PC-9 (cell line): ENCODE data around the gene GRID2. TPM values are rescaled to one million over a fixed set of nuclear protein-coding genes. Genes with fewer than 3 reads are reported as not detected.
A peak's percentile ranks its signal among the peaks of the same experiment; 100 is the strongest.

Experiments
- BruUV-seq: library from RNA; stranded (reverse); fragments of 400-500 nt; replicated peaks from 2 replicates; lab custom pipeline; 2021; lab: Mats Ljungman, UMichigan
- CTCF ChIA-PET: fragments of 300-600 bp; sonication (Branson Sonifier 250); formaldehyde crosslinking; loops from one replicate; lab custom pipeline; 2022; ENCODE audit warnings: antibody characterized with exemption; lab: Charles Lee
- POLR2A ChIA-PET: fragments of 300-600 bp; sonication (Branson Sonifier 250); formaldehyde crosslinking; loops from one replicate; lab custom pipeline; 2022; ENCODE audit warnings: antibody characterized with exemption; ENCODE audit not compliant: unreplicated experiment; lab: Charles Lee
- DNase-seq, 2 experiments: peaks; one replicate each; pipeline versions ENCODE4 v3.0.0 to v3.0.0-alpha.2; 2015 to 2022; ENCODE audit warnings: mixed read lengths in 1 of 2
- H2AFZ ChIP-seq: fragments of 200-600 bp; sonication (generic); 2 replicates; pipeline ENCODE4 v1.8.1; 2017; ENCODE audit warnings: antibody characterized with exemption
- H3F3A ChIP-seq: fragments of 200-600 bp; sonication (generic); 2 replicates; pipeline ENCODE4 v1.8.1; 2017; ENCODE audit warnings: antibody characterized with exemption, mild to moderate bottlenecking, low read depth; ENCODE audit not compliant: insufficient read depth
- H3K27ac ChIP-seq: fragments of 200-600 bp; sonication (generic); 2 replicates; pipeline ENCODE4 v1.6.1; 2016; ENCODE audit warnings: mixed run types
- H3K27me3 ChIP-seq: fragments of 200-600 bp; sonication (generic); 2 replicates; pipeline ENCODE4 v1.6.1; 2016; ENCODE audit warnings: low read depth, mixed run types; ENCODE audit not compliant: insufficient read depth
- H3K36me3 ChIP-seq: fragments of 200-600 bp; sonication (generic); 2 replicates; pipeline ENCODE4 v1.6.1; 2016; ENCODE audit warnings: low read depth, mixed run types
- H3K4me1 ChIP-seq: fragments of 200-600 bp; sonication (generic); replicated peaks from 2 replicates; pipeline ENCODE4 v1.6.1; 2016; ENCODE audit warnings: mixed run types; ENCODE audit not compliant: insufficient read depth
- H3K4me2 ChIP-seq: fragments of 200-600 bp; sonication (generic); 2 replicates; pipeline ENCODE4 v1.6.1; 2017; ENCODE audit warnings: mixed run types
- H3K4me3 ChIP-seq: fragments of 200-600 bp; sonication (generic); 2 replicates; pipeline ENCODE4 v1.6.1; 2016; ENCODE audit warnings: mixed run types
- H3K79me2 ChIP-seq: fragments of 200-600 bp; sonication (generic); 2 replicates; pipeline ENCODE4 v1.6.1; 2017; ENCODE audit warnings: low read depth, mixed run types
- H3K9me2 ChIP-seq: fragments of 200-600 bp; sonication (generic); 2 replicates; pipeline ENCODE4 v1.8.1; 2017; ENCODE audit warnings: mild to moderate bottlenecking; ENCODE audit not compliant: insufficient read depth
- H3K9me3 ChIP-seq: fragments of 200-600 bp; sonication (generic); 2 replicates; pipeline ENCODE4 v1.8.1; 2016; ENCODE audit warnings: low read depth; ENCODE audit not compliant: insufficient read depth
- H4K20me1 ChIP-seq: fragments of 200-600 bp; sonication (generic); 2 replicates; pipeline ENCODE4 v1.8.1; 2017; ENCODE audit not compliant: insufficient read depth
- CTCF ChIP-seq: fragments of 200-600 bp; sonication (generic); conservative IDR thresholded peaks from 2 replicates; pipeline ENCODE4 v1.6.1; 2017; ENCODE audit warnings: mixed run types, antibody characterized with exemption, mild to moderate bottlenecking, moderate library complexity
- EZH2 ChIP-seq: fragments of 200-600 bp; sonication (generic); IDR thresholded peaks from 2 replicates; pipeline ENCODE4 v1.8.0; 2017; ENCODE audit warnings: antibody characterized with exemption, low read depth
- intact Hi-C: fragments of 100-400 bp; cut with micrococcal nuclease; formaldehyde crosslinking; loops from one replicate; pipeline ENCODE4 v1.10.0; 2022; ENCODE audit not compliant: unreplicated experiment
- total RNA-seq: library from RNA; stranded (reverse); gene quantifications from 2 replicates; pipeline ENCODE4 v1.2.3, GENCODE V29; 2021

GRID2 gene
- total RNA-seq, 1 experiment from 2014 or later: not detected

DNA sequence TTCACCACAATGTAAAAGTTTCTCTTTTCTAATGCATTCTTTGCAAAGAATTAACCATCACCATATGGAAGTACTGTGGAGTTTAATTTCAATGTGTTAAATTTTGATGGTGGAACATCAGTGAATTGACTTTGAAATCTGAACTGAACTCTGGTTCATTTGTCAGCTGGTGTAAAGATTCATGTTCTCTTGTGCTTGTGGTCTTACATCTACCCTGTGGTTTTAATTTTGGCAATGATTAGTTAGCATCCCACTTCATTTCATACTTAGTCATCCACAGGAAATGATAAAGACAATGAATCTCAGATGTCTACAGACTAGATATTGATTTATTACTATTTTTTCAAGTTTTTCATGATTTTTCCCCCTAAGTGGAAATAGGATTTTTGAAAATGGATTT lies 77.8 kb downstream of the GRID2 start:
- H3K27ac ChIP-seq: no peak overlapping the region
- no peaks in the 10 kb centered on the region for H4K20me1 ChIP-seq
- H3K4me1 ChIP-seq: no peaks in the 10 kb centered on the region
- no peaks in the 10 kb centered on the region for H3K36me3 ChIP-seq
- TF ChIP-seq CTCF (no peak), EZH2 (no peak)
- no peaks in the 10 kb centered on the region for H3K79me2 ChIP-seq
- no peaks in the 10 kb centered on the region for H3K9me3 ChIP-seq
- H3K4me3 ChIP-seq: no peak overlapping the region
- DNase-seq: no peak
- H3K27me3 ChIP-seq: no peaks in the 10 kb centered on the region
- H3K9me2 ChIP-seq: no peaks in the 10 kb centered on the region
- CTCF ChIA-PET: no interaction called here
- BruUV-seq: no TSS peak
- intact Hi-C loops: no loop called here
- POLR2A ChIA-PET: no interaction called here
- H3F3A ChIP-seq: no peaks in the 10 kb centered on the region
- no peak overlapping the region for H2AFZ ChIP-seq
- H3K4me2 ChIP-seq: no peak overlapping the region

DNA sequence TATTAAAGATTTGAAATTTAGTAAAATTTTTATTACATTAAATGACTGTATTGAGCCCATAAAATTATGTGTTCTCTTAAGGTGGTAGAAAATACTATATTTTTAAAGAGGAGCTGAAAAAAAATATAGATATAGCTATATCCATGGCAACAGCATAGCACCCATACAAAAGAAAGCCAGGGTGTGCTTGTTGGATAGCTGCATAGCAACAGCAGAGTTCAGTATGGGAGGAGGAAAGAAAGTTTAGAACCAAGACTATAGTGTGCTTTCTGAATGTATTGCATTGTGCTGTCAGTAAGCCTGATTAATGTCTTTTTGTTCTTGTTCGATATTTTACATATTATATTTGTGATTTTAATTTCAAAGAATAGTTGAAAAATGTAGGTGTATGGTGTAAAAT lies 78.4 kb downstream of the GRID2 start:
- Histone ChIP-seq H3F3A (no peaks in the 10 kb centered on the region), H3K9me2 (no peaks in the 10 kb centered on the region), H3K27ac (no peak overlapping the region), H3K27me3 (no peaks in the 10 kb centered on the region), H4K20me1 (no peaks in the 10 kb centered on the region), H3K9me3 (no peaks in the 10 kb centered on the region), H3K4me1 (no peaks in the 10 kb centered on the region), H3K79me2 (no peaks in the 10 kb centered on the region), H2AFZ (no peak overlapping the region), H3K4me3 (no peak overlapping the region), H3K4me2 (no peak overlapping the region), H3K36me3 (no peaks in the 10 kb centered on the region)
- TF ChIP-seq EZH2 (no peak), CTCF (no peak)
- ChIA-PET CTCF (no interaction called here), POLR2A (no interaction called here)
- DNase-seq: no peak
- intact Hi-C loops: no loop called here
- no TSS peak for BruUV-seq

DNA sequence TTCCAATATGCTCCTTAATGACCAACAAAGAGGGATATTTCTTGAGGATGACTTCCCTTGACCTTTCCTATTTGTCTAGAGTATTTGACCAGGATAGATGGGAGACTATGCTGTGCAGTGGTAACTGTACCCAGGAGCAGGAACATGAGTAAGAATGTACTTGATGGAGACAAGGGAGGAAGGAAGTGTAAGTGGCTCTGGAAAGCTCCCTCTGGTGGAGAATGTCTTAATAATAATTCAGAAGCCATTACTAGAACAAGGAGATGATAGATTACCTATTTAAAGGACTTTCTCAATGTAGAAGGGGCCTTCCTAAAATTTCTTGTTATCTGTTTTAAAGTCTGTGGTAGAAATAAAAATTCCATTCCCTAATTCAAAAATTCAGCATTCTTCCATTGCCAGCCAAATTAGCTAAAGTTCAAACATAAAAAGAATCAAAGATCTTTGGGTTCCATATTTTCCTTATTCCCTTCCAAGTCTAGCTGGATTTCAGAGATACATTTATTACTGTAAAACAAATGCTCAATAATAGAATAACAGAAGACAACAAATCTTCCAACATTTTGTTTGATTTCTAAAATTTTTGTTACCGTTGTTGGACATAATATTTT lies 83.8 kb downstream of the GRID2 start:
- no peaks in the 10 kb centered on the region for H3F3A ChIP-seq
- H3K4me1 ChIP-seq: no peaks in the 10 kb centered on the region
- no peaks in the 10 kb centered on the region for H3K9me3 ChIP-seq
- no peaks in the 10 kb centered on the region for H3K27me3 ChIP-seq
- no peaks in the 10 kb centered on the region for H3K9me2 ChIP-seq
- no peak overlapping the region for H2AFZ ChIP-seq
- no peaks in the 10 kb centered on the region for H3K79me2 ChIP-seq
- DNase-seq: no peak
- no TSS peak for BruUV-seq
- H3K27ac ChIP-seq: no peak overlapping the region
- CTCF ChIA-PET: interaction anchor here (0.7 kb wide), 1 partner anchor 418 kb away, joined by 3 read pairs; no protein-coding TSS in a partner anchor
- H3K4me3 ChIP-seq: no peak overlapping the region
- intact Hi-C loops: no loop called here
- TF ChIP-seq EZH2 (no peak), CTCF (peak; percentile 56)
- no peaks in the 10 kb centered on the region for H4K20me1 ChIP-seq
- H3K4me2 ChIP-seq: no peak overlapping the region
- POLR2A ChIA-PET: no interaction called here
- H3K36me3 ChIP-seq: no peaks in the 10 kb centered on the region
